Right lobe of liver (tissue), 4 donors: ENCODE results near the gene GAS2L2.

Experiments used
- POLR2A ChIP-seq: fragments of 450-650 bp; IDR thresholded peaks from one replicate; pipeline ENCODE4 v1.6.1; 2017; ENCODE audit warnings: antibody characterized with exemption, mild to moderate bottlenecking
- TF ChIP-seq, protein P1 (sequence below), 4 donors: fragments of 200-600 bp in 3 of 4; fragments of 450-650 bp in 1 of 4; IDR thresholded peaks; one replicate each; pipeline versions ENCODE4 v1.5.1 to v1.8.0; 2016 to 2022; ENCODE audit warnings: antibody characterized with exemption in 4 of 4, mild to moderate bottlenecking in 2 of 4
- donor health status: DM: no; HTN: no; CAD: no.
- donor health status: DM: no; HTN: no; CAD: no.
- donor health status: DM: no; HTN: yes; CAD: no.

DNA sequence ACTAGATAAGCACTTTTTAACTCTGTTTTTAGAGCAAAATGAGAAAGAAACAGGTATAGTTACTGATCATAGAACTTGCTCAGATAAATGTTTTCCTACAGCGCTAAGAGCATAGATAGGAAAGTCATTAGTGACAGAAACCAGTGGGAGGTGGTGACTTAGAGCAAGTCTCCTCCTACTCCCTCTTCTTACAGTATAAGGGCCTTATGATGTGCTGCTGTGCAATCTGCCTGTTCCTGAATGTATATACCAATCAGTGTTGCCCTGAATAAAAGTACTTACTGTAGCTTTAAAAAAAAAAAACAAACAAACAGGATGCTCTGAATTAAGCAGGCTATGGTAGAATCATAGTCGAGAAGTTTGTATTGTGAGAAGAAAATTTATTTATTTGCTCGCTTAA is 44.9 kb downstream of the GAS2L2 start:
- TF ChIP-seq, protein P1, sequence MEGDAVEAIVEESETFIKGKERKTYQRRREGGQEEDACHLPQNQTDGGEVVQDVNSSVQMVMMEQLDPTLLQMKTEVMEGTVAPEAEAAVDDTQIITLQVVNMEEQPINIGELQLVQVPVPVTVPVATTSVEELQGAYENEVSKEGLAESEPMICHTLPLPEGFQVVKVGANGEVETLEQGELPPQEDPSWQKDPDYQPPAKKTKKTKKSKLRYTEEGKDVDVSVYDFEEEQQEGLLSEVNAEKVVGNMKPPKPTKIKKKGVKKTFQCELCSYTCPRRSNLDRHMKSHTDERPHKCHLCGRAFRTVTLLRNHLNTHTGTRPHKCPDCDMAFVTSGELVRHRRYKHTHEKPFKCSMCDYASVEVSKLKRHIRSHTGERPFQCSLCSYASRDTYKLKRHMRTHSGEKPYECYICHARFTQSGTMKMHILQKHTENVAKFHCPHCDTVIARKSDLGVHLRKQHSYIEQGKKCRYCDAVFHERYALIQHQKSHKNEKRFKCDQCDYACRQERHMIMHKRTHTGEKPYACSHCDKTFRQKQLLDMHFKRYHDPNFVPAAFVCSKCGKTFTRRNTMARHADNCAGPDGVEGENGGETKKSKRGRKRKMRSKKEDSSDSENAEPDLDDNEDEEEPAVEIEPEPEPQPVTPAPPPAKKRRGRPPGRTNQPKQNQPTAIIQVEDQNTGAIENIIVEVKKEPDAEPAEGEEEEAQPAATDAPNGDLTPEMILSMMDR (IDR thresholded peaks at IDR 0.05) = no peak
- TF ChIP-seq POLR2A = no peak
